Natural killer cell (primary cell): ENCODE data around the gene FA2H. TPM values are rescaled to one million over a fixed set of nuclear protein-coding genes. Genes with fewer than 3 reads are reported as not detected.
"Not testable (repeated sequence)": the region's sequence is repeated elsewhere in the genome, so short reads cannot be mapped to it uniquely, and the experiment has no call there.

ENCODE experiments used
- ATAC-seq, 3 donors: fragments of 150-1000 bp in 2 of 3; fragments of 200-7000 bp in 1 of 3; cut with Tn5 transposase; 1 replicate in 1 of 3; 2 replicates in 2 of 3; pipeline ENCODE4 v1.10.0; 2021; ENCODE audit warnings: mild to moderate bottlenecking in 2 of 3, moderate library complexity in 2 of 3
- DNase-seq, 2 donors: peaks; one replicate each; pipeline versions ENCODE4 v3.0.0 to v3.0.0-alpha.2; 2013 to 2021; ENCODE audit warnings: mixed read lengths in 1 of 2
- H3K27ac ChIP-seq: one replicate; pipeline ENCODE4 v1.5.1; 2013; ENCODE audit warnings: mild to moderate bottlenecking, low read length
- H3K27me3 ChIP-seq: one replicate; pipeline ENCODE4 v1.6.1; 2013; ENCODE audit warnings: low read length; ENCODE audit not compliant: control insufficient read depth, insufficient read depth
- H3K36me3 ChIP-seq: one replicate; pipeline ENCODE4 v1.6.1; 2013; ENCODE audit warnings: low read length; ENCODE audit not compliant: control insufficient read depth, insufficient read depth
- H3K4me1 ChIP-seq: one replicate; pipeline ENCODE4 v1.6.1; 2013; ENCODE audit warnings: low read length; ENCODE audit not compliant: control insufficient read depth, insufficient read depth
- H3K4me3 ChIP-seq: one replicate; pipeline ENCODE4 v1.5.1; 2013; ENCODE audit warnings: low read length
- H3K9me3 ChIP-seq: one replicate; pipeline ENCODE4 v1.6.1; 2013; ENCODE audit warnings: low read length; ENCODE audit not compliant: control insufficient read depth, insufficient read depth
- H3K27ac Mint-ChIP-seq, 2 donors: one replicate each; pipeline ENCODE4 v1.8.0; 2022; ENCODE audit warnings: mild to moderate bottlenecking in 2 of 2, mixed read lengths in 2 of 2, moderate library complexity in 1 of 2
- H3K27me3 Mint-ChIP-seq, 2 donors: one replicate each; pipeline ENCODE4 v1.8.0; 2022; ENCODE audit warnings: low read depth in 2 of 2, mixed read lengths in 2 of 2
- H3K36me3 Mint-ChIP-seq: one replicate; pipeline ENCODE4 v1.8.0; 2022; ENCODE audit warnings: mixed read lengths
- H3K4me1 Mint-ChIP-seq, 2 donors: one replicate each; pipeline ENCODE4 v1.8.0; 2022; ENCODE audit warnings: mixed read lengths in 2 of 2
- H3K4me3 Mint-ChIP-seq: one replicate; pipeline ENCODE4 v1.8.0; 2022; ENCODE audit warnings: mild to moderate bottlenecking, moderate library complexity, mixed read lengths
- H3K9me3 Mint-ChIP-seq, 2 donors: one replicate each; pipeline ENCODE4 v1.8.0; 2022; ENCODE audit warnings: mixed read lengths in 2 of 2
- CTCF ChIP-seq: fragments of 200-600 bp; IDR thresholded peaks from one replicate; pipeline ENCODE4 v1.8.0; 2022; ENCODE audit warnings: antibody characterized with exemption
- WGBS: methylation state at CpG from one replicate; pipeline ENCODE4 v1.1.7; 2013; ENCODE audit warnings: missing lambda C conversion rate; ENCODE audit not compliant: insufficient coverage; 5-methylcytosine and 5-hydroxymethylcytosine counted together
- intact Hi-C: fragments of 100-400 bp; cut with micrococcal nuclease; formaldehyde crosslinking; loops from one replicate; pipeline ENCODE4 v1.14.2; 2022
- total RNA-seq, 4 donors: library from RNA; stranded (reverse); fragments of 120-200 nt in 1 of 4; gene quantifications; one replicate each; pipeline versions ENCODE4 v1.2.3 to v1.2.4, GENCODE V29; 2013 to 2022

The FA2H gene
- total RNA-seq, 3 donors from 2014 or later (not counting 1 experiment from before 2014, with no cell fraction given), result 0.14 to 0.93 TPM; not detected in 1

GRCh38 chr16:74769586-74770190, 4.9 kb downstream of the FA2H start:
- no peak for TF ChIP-seq CTCF
- peaks cover 27 to 31% of the 10 kb centered on the region in 2 donors for H3K27me3 Mint-ChIP-seq
- intact Hi-C loops, result no loop called here
- H3K36me3 Mint-ChIP-seq, result no peaks in the 10 kb centered on the region
- peaks cover 5% of the 10 kb centered on the region for H3K4me1 ChIP-seq
- no peak overlapping the region for H3K27ac ChIP-seq
- H3K36me3 ChIP-seq, result no peaks in the 10 kb centered on the region
- H3K27me3 ChIP-seq, result peaks cover 12% of the 10 kb centered on the region
- no peaks in the 10 kb centered on the region for H3K9me3 Mint-ChIP-seq
- no peak overlapping the region for H3K27ac Mint-ChIP-seq
- WGBS, result 83% methylated on average over 10 of the region's 10 CpGs
- ATAC-seq, result no peak
- no peaks in the 10 kb centered on the region for H3K9me3 ChIP-seq
- H3K4me1 Mint-ChIP-seq, result peaks cover 9 to 10% of the 10 kb centered on the region in 2 donors
- no peak overlapping the region for H3K4me3 Mint-ChIP-seq
- H3K4me3 ChIP-seq, result no peak overlapping the region
- no peak for DNase-seq

GRCh38 chr16:74768239-74768638, 6.4 kb downstream of the FA2H start:
- peaks cover 18 to 21% of the 10 kb centered on the region in 2 donors for H3K27me3 Mint-ChIP-seq
- H3K27ac Mint-ChIP-seq, result no peak overlapping the region
- intact Hi-C loops, result no loop called here
- ATAC-seq (no peak), DNase-seq (no peak)
- H3K36me3 Mint-ChIP-seq, result no peaks in the 10 kb centered on the region
- Histone ChIP-seq H3K27ac (no peak overlapping the region), H3K4me3 (no peak overlapping the region), H3K9me3 (no peaks in the 10 kb centered on the region), H3K4me1 (no peaks in the 10 kb centered on the region), H3K36me3 (no peaks in the 10 kb centered on the region), H3K27me3 (peaks cover 5% of the 10 kb centered on the region)
- 87% methylated on average over 6 of the region's 6 CpGs for WGBS
- no peak for TF ChIP-seq CTCF
- no peaks in the 10 kb centered on the region for H3K9me3 Mint-ChIP-seq
- no peaks in the 10 kb centered on the region for H3K4me1 Mint-ChIP-seq
- no peak overlapping the region for H3K4me3 Mint-ChIP-seq

GRCh38 chr16:74767749-74768148, 6.9 kb downstream of the FA2H start:
- Histone ChIP-seq H3K9me3 (no peaks in the 10 kb centered on the region), H3K4me1 (no peaks in the 10 kb centered on the region), H3K4me3 (no peak overlapping the region), H3K36me3 (no peaks in the 10 kb centered on the region), H3K27me3 (no peaks in the 10 kb centered on the region), H3K27ac (no peak overlapping the region)
- ATAC-seq, result no peak
- Mint-ChIP-seq H3K27ac (no peak overlapping the region), H3K27me3 (peaks cover 15 to 16% of the 10 kb centered on the region in 2 donors), H3K9me3 (no peaks in the 10 kb centered on the region), H3K4me1 (no peaks in the 10 kb centered on the region), H3K4me3 (no peak overlapping the region), H3K36me3 (no peaks in the 10 kb centered on the region)
- no peak for DNase-seq
- TF ChIP-seq CTCF, result no peak
- WGBS, result 89% methylated on average over 6 of the region's 7 CpGs
- intact Hi-C loops, result no loop called here

GRCh38 chr16:74766729-74767128, 7.9 kb downstream of the FA2H start:
- H3K4me1 ChIP-seq, result no peaks in the 10 kb centered on the region
- Mint-ChIP-seq H3K4me1 (no peaks in the 10 kb centered on the region), H3K27me3 (peaks cover 6 to 7% of the 10 kb centered on the region in 2 donors), H3K9me3 (no peaks in the 10 kb centered on the region), H3K27ac (no peak overlapping the region), H3K4me3 (no peak overlapping the region), H3K36me3 (no peaks in the 10 kb centered on the region)
- H3K27me3 ChIP-seq, result no peaks in the 10 kb centered on the region
- WGBS, result 85% methylated on average over 6 of the region's 7 CpGs
- H3K4me3 ChIP-seq, result no peak overlapping the region
- H3K27ac ChIP-seq, result no peak overlapping the region
- H3K36me3 ChIP-seq, result no peaks in the 10 kb centered on the region
- DNase-seq (no peak), ATAC-seq (no peak)
- intact Hi-C loops, result no loop called here
- no peak for TF ChIP-seq CTCF
- H3K9me3 ChIP-seq, result no peaks in the 10 kb centered on the region

- H3K36me3 Mint-ChIP-seq, H3K4me1 Mint-ChIP-seq, H3K36me3 ChIP-seq, H3K27ac ChIP-seq, intact Hi-C loops, H3K9me3 Mint-ChIP-seq, H3K27ac Mint-ChIP-seq, H3K27me3 Mint-ChIP-seq, H3K27me3 ChIP-seq, H3K4me3 ChIP-seq, H3K9me3 ChIP-seq, ATAC-seq, H3K4me3 Mint-ChIP-seq, DNase-seq, H3K4me1 ChIP-seq: not testable (repeated sequence)
- 60% methylated on average over 1 of the region's 3 CpGs for WGBS
Observed at GRCh38 chr16:74764184-74764583, 10.4 kb downstream of the FA2H start.
